A673 (cell line): ENCODE data around the gene AKAP1. TPM values are rescaled to one million over a fixed set of nuclear protein-coding genes. Genes with fewer than 3 reads are reported as not detected.

Experiments
- BruUV-seq: library from RNA; stranded (reverse); fragments of 400-500 nt; replicated peaks from 2 replicates; lab custom pipeline; 2021; lab: Mats Ljungman, UMichigan
- CTCF ChIA-PET: fragments of 300-600 bp; sonication (Branson Sonifier 250); formaldehyde crosslinking; loops from one replicate; lab custom pipeline; 2022; ENCODE audit warnings: antibody characterized with exemption; lab: Charles Lee
- POLR2A ChIA-PET: fragments of 300-600 bp; sonication (Branson Sonifier 250); formaldehyde crosslinking; loops from one replicate; lab custom pipeline; 2022; ENCODE audit warnings: antibody characterized with exemption; ENCODE audit not compliant: low non-redundant PET; lab: Charles Lee
- DNase-seq: peaks from one replicate; pipeline ENCODE4 v3.0.0-alpha.2; 2015; ENCODE audit warnings: low spot score
- H3K27ac ChIP-seq: fragments of 200-600 bp; sonication (generic); 2 replicates; pipeline ENCODE4 v1.5.1; 2016; ENCODE audit warnings: mixed run types, low read depth, mild to moderate bottlenecking, mixed read lengths, antibody characterized with exemption, low read length; ENCODE audit not compliant: poor library complexity, severe bottlenecking
- H3K27me3 ChIP-seq: fragments of 200-600 bp; sonication (generic); replicated peaks from 2 replicates; pipeline ENCODE4 v1.6.1; 2017; ENCODE audit warnings: mixed run types, low read depth, mild to moderate bottlenecking, mixed read lengths, antibody characterized with exemption, low read length; ENCODE audit not compliant: insufficient read depth, poor library complexity
- H3K36me3 ChIP-seq: fragments of 200-600 bp; sonication (generic); 2 replicates; pipeline ENCODE4 v1.6.1; 2016; ENCODE audit warnings: mixed run types, mild to moderate bottlenecking, mixed read lengths, antibody characterized with exemption, low read length; ENCODE audit not compliant: insufficient read depth, poor library complexity, severe bottlenecking
- H3K4me1 ChIP-seq: fragments of 200-600 bp; sonication (generic); 2 replicates; pipeline ENCODE4 v1.6.1; 2017; ENCODE audit warnings: mixed run types, mild to moderate bottlenecking, mixed read lengths, antibody characterized with exemption, low read length; ENCODE audit not compliant: insufficient read depth, poor library complexity, severe bottlenecking
- H3K4me3 ChIP-seq: fragments of 200-600 bp; sonication (generic); 2 replicates; pipeline ENCODE4 v1.5.1; 2016; ENCODE audit warnings: low read depth, mixed run types, mild to moderate bottlenecking, mixed read lengths, low read length; ENCODE audit not compliant: poor library complexity, severe bottlenecking
- H3K9me3 ChIP-seq: fragments of 200-600 bp; sonication (generic); 2 replicates; pipeline ENCODE4 v1.6.1; 2016; ENCODE audit warnings: mixed run types, low read depth, mild to moderate bottlenecking, mixed read lengths, antibody characterized with exemption, low read length; ENCODE audit not compliant: poor library complexity, severe bottlenecking
- CTCF ChIP-seq: fragments of 300-800, 200-600 bp; sonication (generic); conservative IDR thresholded peaks from 2 replicates; pipeline ENCODE4 v1.5.1; 2017; ENCODE audit warnings: low read depth, mild to moderate bottlenecking, antibody characterized with exemption, low read length, moderate library complexity, mixed read lengths
- EZH2 ChIP-seq: fragments of 200-600 bp; sonication (generic); IDR thresholded peaks from 2 replicates; pipeline ENCODE4 v1.6.1; 2017; ENCODE audit warnings: borderline replicate concordance, low read depth, mild to moderate bottlenecking, mixed read lengths, antibody characterized with exemption, low read length; ENCODE audit not compliant: poor library complexity, severe bottlenecking
- intact Hi-C: fragments of 100-400 bp; cut with micrococcal nuclease; formaldehyde crosslinking; loops from one replicate; pipeline ENCODE4 v1.10.0; 2022; ENCODE audit not compliant: unreplicated experiment
- total RNA-seq: library from RNA; stranded (reverse); gene quantifications from 2 replicates; pipeline ENCODE4 v1.2.3, GENCODE V29; 2021

The AKAP1 gene
- total RNA-seq, 1 experiment from 2014 or later = 43.4 TPM

GRCh38 chr17:57146273-57146672, 61.2 kb downstream of the AKAP1 start:
- no peak for DNase-seq
- H3K4me1 ChIP-seq = no peaks in the 10 kb centered on the region
- no peak overlapping the region for H3K4me3 ChIP-seq
- no peak for TF ChIP-seq CTCF
- TF ChIP-seq EZH2 = no peak
- CTCF ChIA-PET = interaction anchor here (0.6 kb wide), 1 partner anchor 458 kb away, joined by 3 read pairs; no protein-coding TSS in a partner anchor
- no peaks in the 10 kb centered on the region for H3K9me3 ChIP-seq
- intact Hi-C loops = no loop called here
- H3K27me3 ChIP-seq = no peaks in the 10 kb centered on the region
- POLR2A ChIA-PET = no interaction called here
- H3K36me3 ChIP-seq = no peaks in the 10 kb centered on the region
- BruUV-seq = no TSS peak
- H3K27ac ChIP-seq = no peak overlapping the region

GRCh38 chr17:57151798-57152197, 66.8 kb downstream of the AKAP1 start:
- POLR2A ChIA-PET = no interaction called here
- DNase-seq = no peak
- Histone ChIP-seq H3K27me3 (no peaks in the 10 kb centered on the region), H3K27ac (no peak overlapping the region), H3K9me3 (no peaks in the 10 kb centered on the region), H3K36me3 (no peaks in the 10 kb centered on the region), H3K4me3 (no peak overlapping the region), H3K4me1 (no peaks in the 10 kb centered on the region)
- TF ChIP-seq EZH2 = no peak
- TF ChIP-seq CTCF = no peak
- intact Hi-C loops = no loop called here
- CTCF ChIA-PET = no interaction called here
- no TSS peak for BruUV-seq

- no peak for TF ChIP-seq CTCF
- no peak for TF ChIP-seq EZH2
- POLR2A ChIA-PET = interaction anchor here (0.7 kb wide), 1 partner anchor 651 kb away, joined by 3 read pairs; no protein-coding TSS in a partner anchor
Measured at GRCh38 chr17:57152967-57153528, 68.0 kb downstream of the AKAP1 start.

More at GRCh38 chr17:57152967-57153528, 68.0 kb downstream of the AKAP1 start:
- no peak for DNase-seq
- intact Hi-C loops = no loop called here
- Histone ChIP-seq H3K36me3 (no peaks in the 10 kb centered on the region), H3K4me1 (no peaks in the 10 kb centered on the region), H3K27me3 (no peaks in the 10 kb centered on the region), H3K9me3 (no peaks in the 10 kb centered on the region), H3K27ac (no peak overlapping the region), H3K4me3 (no peak overlapping the region)
- no TSS peak for BruUV-seq
- CTCF ChIA-PET = no interaction called here
